Thoracic aorta endothelial cell (primary cell): ENCODE measurements around the gene PHLDB3. TPM values are rescaled to one million over a fixed set of nuclear protein-coding genes. Genes with fewer than 3 reads are reported as not detected.

ENCODE experiments used
- total RNA-seq: library from RNA; depleted of rRNA; stranded (reverse); fragments of >200 nt; gene quantifications from 2 replicates; pipeline ENCODE4 v1.2.3, GENCODE V29; 2012

PHLDB3 gene
- 6.4 and 9.0 TPM in 2 replicates for total RNA-seq

GRCh38 chr19:43504426-43505185 lies at the start of gene PHLDB3:
Gene PHLDB3 (minus strand): TSS chr19:43504746. CDS start chr19:43504118, 628 bp downstream.

GRCh38 chr19:43532962-43533545 lies 28.5 kb upstream of the PHLDB3 start, which contains the start of gene ZNF575:
Gene ZNF575 (plus strand): TSS chr19:43533188. CDS start chr19:43534423, 1,235 bp downstream.

GRCh38 chr19:43526884-43527859 lies 22.6 kb upstream of the PHLDB3 start, which contains the start of gene ETHE1:
Gene ETHE1 (minus strand): TSS chr19:43527201. CDS start chr19:43527177, 24 bp downstream.

GRCh38 chr19:43465468-43466120 lies 39.0 kb downstream of the PHLDB3 start, which contains the start of gene LYPD3:
Gene LYPD3 (minus strand): TSS chr19:43465608. CDS start chr19:43465571, 37 bp downstream.

Other genes with a start within 250 kb of the PHLDB3 start
- not detected in 2 replicates for gene PSG9, start 235.2 kb downstream of the PHLDB3 start, total RNA-seq
- gene CD177, start 151.1 kb downstream of the PHLDB3 start, total RNA-seq: not detected in 2 replicates
- gene TEX101, start 89.9 kb downstream of the PHLDB3 start, total RNA-seq: not detected in 2 replicates
- not detected in 2 replicates for gene LYPD3, start 39.1 kb downstream of the PHLDB3 start, total RNA-seq
- gene ETHE1, start 22.5 kb upstream of the PHLDB3 start, total RNA-seq: 31.0 and 40.1 TPM in 2 replicates
- 0.27 TPM in 1 of 2 replicates, not detected in the other for gene ZNF575, start 28.4 kb upstream of the PHLDB3 start, total RNA-seq
- 19.9 and 26.4 TPM in 2 replicates for gene XRCC1, start 70.8 kb upstream of the PHLDB3 start, total RNA-seq
- gene PINLYP, start 71.1 kb upstream of the PHLDB3 start, total RNA-seq: 0.22 and 0.27 TPM in 2 replicates
- gene IRGQ, start 91.4 kb upstream of the PHLDB3 start, total RNA-seq: 28.9 TPM in 2 replicates
- gene ZNF576, start 91.8 kb upstream of the PHLDB3 start, total RNA-seq: 9.3 and 9.8 TPM in 2 replicates
- 0.07 and 0.27 TPM in 2 replicates for gene SRRM5, start 107.3 kb upstream of the PHLDB3 start, total RNA-seq
- 21.3 and 22.3 TPM in 2 replicates for gene ZNF428, start 114.9 kb upstream of the PHLDB3 start, total RNA-seq
- gene CADM4, start 135.1 kb upstream of the PHLDB3 start, total RNA-seq: 1.6 and 1.7 TPM in 2 replicates
- gene PLAUR, start 165.4 kb upstream of the PHLDB3 start, total RNA-seq: 72.7 and 78.2 TPM in 2 replicates
- not detected in 2 replicates for gene IRGC, start 211.3 kb upstream of the PHLDB3 start, total RNA-seq